IMR-90 (cell line): ENCODE measurements around the gene SRPK2. TPM values are rescaled to one million over a fixed set of nuclear protein-coding genes. Genes with fewer than 3 reads are reported as not detected.

ENCODE experiments used
- ATAC-seq: fragments of 200-7000 bp; cut with Tn5 transposase; 2 replicates; pipeline ENCODE4 v1.9.1; 2020; ENCODE audit warnings: low read depth, mild to moderate bottlenecking, moderate library complexity
- BruUV-seq: library from RNA; stranded (reverse); fragments of 400-500 nt; replicated peaks from 2 replicates; lab custom pipeline; 2021; lab: Mats Ljungman, UMichigan
- CTCF ChIA-PET: fragments of 300-600 bp; formaldehyde crosslinking; extraction: SDS; loops from one replicate; lab custom pipeline; 2021; ENCODE audit warnings: antibody characterized with exemption; lab: Yijun Ruan, JAX
- POLR2A ChIA-PET: fragments of 300-600 bp; sonication (Branson Sonifier 250); formaldehyde crosslinking; loops from one replicate; lab custom pipeline; 2022; ENCODE audit warnings: antibody characterized with exemption; ENCODE audit not compliant: unreplicated experiment; lab: Charles Lee
- DNase-seq: peaks from one replicate; pipeline ENCODE4 v3.0.0; 2013
- H2AFZ ChIP-seq: replicated peaks from 2 replicates; pipeline ENCODE3; 2013; ENCODE audit warnings: low read length, mild to moderate bottlenecking; ENCODE audit not compliant: poor library complexity
- H2AK5ac ChIP-seq: 2 replicates; pipeline ENCODE4 v1.6.1; 2013; ENCODE audit warnings: low read depth, low read length, inconsistent platforms
- H2AK9ac ChIP-seq: replicated peaks from 2 replicates; pipeline ENCODE3; 2013; ENCODE audit warnings: mild to moderate bottlenecking, low read depth, low read length, moderate library complexity; ENCODE audit not compliant: poor library complexity
- H2BK120ac ChIP-seq: 2 replicates; pipeline ENCODE4 v1.6.1; 2013; ENCODE audit warnings: low read depth, low read length, inconsistent platforms
- H2BK15ac ChIP-seq: 3 replicates; pipeline ENCODE4 v1.6.1; 2013; ENCODE audit warnings: low read depth, low read length, inconsistent platforms
- H2BK20ac ChIP-seq: 2 replicates; pipeline ENCODE4 v1.6.1; 2013; ENCODE audit warnings: low read depth, mild to moderate bottlenecking, inconsistent platforms, low read length, moderate library complexity
- H2BK5ac ChIP-seq: 2 replicates; pipeline ENCODE4 v1.6.1; 2013; ENCODE audit warnings: mild to moderate bottlenecking, low read depth, low read length, inconsistent platforms; ENCODE audit not compliant: poor library complexity, severe bottlenecking
- H3K14ac ChIP-seq: replicated peaks from 2 replicates; pipeline ENCODE4 v1.6.1; 2013; ENCODE audit warnings: low read depth, low read length, inconsistent platforms
- H3K18ac ChIP-seq: 2 replicates; pipeline ENCODE4 v1.6.1; 2013; ENCODE audit warnings: low read depth, low read length, control low read depth
- H3K23ac ChIP-seq: 2 replicates; pipeline ENCODE4 v1.6.1; 2013; ENCODE audit warnings: low read depth, low read length, inconsistent platforms
- H3K27ac ChIP-seq: 2 replicates; pipeline ENCODE4 v1.5.1; 2013; ENCODE audit warnings: mild to moderate bottlenecking, control low read depth, low read length; ENCODE audit not compliant: insufficient read depth
- H3K27me3 ChIP-seq: 2 replicates; pipeline ENCODE4 v1.6.1; 2013; ENCODE audit warnings: low read length; ENCODE audit not compliant: control insufficient read depth, insufficient read depth
- H3K36me3 ChIP-seq: 2 replicates; pipeline ENCODE4 v1.6.1; 2013; ENCODE audit warnings: low read length, mixed read lengths; ENCODE audit not compliant: control insufficient read depth, insufficient read depth
- H3K4ac ChIP-seq: 2 replicates; pipeline ENCODE4 v1.6.1; 2013; ENCODE audit warnings: low read depth, low read length, inconsistent platforms
- H3K4me1 ChIP-seq: 2 replicates; pipeline ENCODE4 v1.6.1; 2013; ENCODE audit warnings: low read length, mixed read lengths; ENCODE audit not compliant: control insufficient read depth, insufficient read depth
- H3K4me2 ChIP-seq: 2 replicates; pipeline ENCODE4 v1.6.1; 2013; ENCODE audit warnings: low read depth, mild to moderate bottlenecking, control low read depth, low read length, moderate library complexity
- H3K4me3 ChIP-seq: 2 replicates; pipeline ENCODE4 v1.5.1; 2013; ENCODE audit warnings: low read depth, mild to moderate bottlenecking, control low read depth, low read length, moderate library complexity; ENCODE audit not compliant: insufficient read depth
- H3K56ac ChIP-seq: 2 replicates; pipeline ENCODE4 v1.6.1; 2013; ENCODE audit warnings: low read length, inconsistent platforms; ENCODE audit not compliant: insufficient read depth; ENCODE audit errors: extremely low read depth
- H3K79me1 ChIP-seq, 2 experiments: 2 replicates each; pipeline ENCODE4 v1.6.1; 2013; ENCODE audit warnings: low read length in 2 of 2, inconsistent platforms in 1 of 2, low read depth in 1 of 2
- H3K9ac ChIP-seq: 2 replicates; pipeline ENCODE4 v1.6.1; 2013; ENCODE audit warnings: low read depth, low read length, control low read depth
- H3K9me1 ChIP-seq: 2 replicates; pipeline ENCODE4 v1.6.1; 2013; ENCODE audit warnings: low read length, inconsistent platforms; ENCODE audit not compliant: insufficient read depth
- H3K9me3 ChIP-seq: 2 replicates; pipeline ENCODE4 v1.6.1; 2013; ENCODE audit warnings: low read length; ENCODE audit not compliant: control insufficient read depth, insufficient read depth
- H4K20me1 ChIP-seq: 2 replicates; pipeline ENCODE4 v1.6.1; 2013; ENCODE audit warnings: low read length, inconsistent platforms; ENCODE audit not compliant: insufficient read depth
- H4K5ac ChIP-seq: 2 replicates; pipeline ENCODE4 v1.6.1; 2013; ENCODE audit warnings: mild to moderate bottlenecking, low read depth, low read length, control low read depth
- H4K8ac ChIP-seq, 2 experiments: 2 replicates each; pipeline ENCODE4 v1.6.1; 2013; ENCODE audit warnings: low read depth in 2 of 2, low read length in 2 of 2, control low read depth in 1 of 2, inconsistent platforms in 1 of 2
- H4K91ac ChIP-seq: 2 replicates; pipeline ENCODE4 v1.6.1; 2013; ENCODE audit warnings: low read depth, low read length, inconsistent platforms; ENCODE audit not compliant: insufficient read depth
- CEBPB ChIP-seq: IDR thresholded peaks from 2 replicates; pipeline ENCODE4 v1.6.1; 2012; ENCODE audit warnings: low read depth, low read length, improper control_type of control experiment
- MAZ ChIP-seq: IDR thresholded peaks from 2 replicates; pipeline ENCODE4 v1.6.1; 2012; ENCODE audit warnings: low read depth, mild to moderate bottlenecking, low read length, improper control_type of control experiment, moderate library complexity, borderline replicate concordance
- MXI1 ChIP-seq: IDR thresholded peaks from 2 replicates; pipeline ENCODE4 v1.6.1; 2012; ENCODE audit warnings: low read depth, mild to moderate bottlenecking, low read length, moderate library complexity, borderline replicate concordance
- RAD21 ChIP-seq: IDR thresholded peaks from 2 replicates; pipeline ENCODE4 v1.6.1; 2012; ENCODE audit warnings: low read length, improper control_type of control experiment
- WGBS, 2 experiments: methylation state at CpG; one replicate each; pipeline versions ENCODE4 v1.1.5 to v1.1.7; 2013; ENCODE audit warnings: missing lambda C conversion rate in 2 of 2; ENCODE audit not compliant: insufficient read length in 1 of 2; ENCODE audit errors: extremely low coverage in 2 of 2; 5-methylcytosine and 5-hydroxymethylcytosine counted together
- dilution Hi-C: fragments of 300-500 bp; cut with HindIII; formaldehyde crosslinking; loops from one replicate; pipeline ENCODE4 v1.14.3; 2018; ENCODE audit warnings: low sequenced_read_pairs; ENCODE audit not compliant: unreplicated experiment
- in situ Hi-C: fragments of 300-500 bp; cut with MboI; formaldehyde crosslinking; loops from 3 replicates; pipeline ENCODE4 v1.14.3; 2019; ENCODE audit warnings: low sequenced_read_pairs, inconsistent platforms, mixed read lengths
- intact Hi-C: fragments of 100-400 bp; cut with micrococcal nuclease; formaldehyde crosslinking; loops from 2 replicates; pipeline ENCODE4 v1.10.0; 2022
- polyA plus RNA-seq, 3 experiments: library from polyadenylated mRNA; depleted of rRNA; stranded (reverse); fragments of >200 nt; gene quantifications; 2 replicates each; pipeline ENCODE4 v1.2.3, GENCODE V29; 2012; ENCODE audit warnings: low replicate concordance in 1 of 3
- total RNA-seq: library from RNA; depleted of rRNA; stranded (reverse); fragments of >200 nt; gene quantifications from 2 replicates; pipeline ENCODE4 v1.2.3, GENCODE V29; 2012

Gene SRPK2
- total and polyA plus RNA-seq, 2 of the 4 experiments (the other 2 are of a cell fraction), result 13.2 to 33.0 TPM

GRCh38 chr7:105346593-105347322 lies 42.0 kb downstream of the SRPK2 start (continued):
- no peak for TF ChIP-seq MAZ

- H4K8ac ChIP-seq, result no peak overlapping the region
- H3K9me3 ChIP-seq, result no peaks in the 10 kb centered on the region
- ChIA-PET POLR2A (interaction anchor here (0.6 kb wide), 2 partner anchors 107 to 361 kb away, joined by 4 to 11 read pairs; no protein-coding TSS in a partner anchor), CTCF (interaction anchor here (0.7 kb wide), 1 partner anchor 624 kb away, joined by 9 read pairs; no protein-coding TSS in a partner anchor)
- no peak overlapping the region for H3K18ac ChIP-seq
- 0 out of 2 replicates have a peak overlapping the region, but pooled peaks have one; percentile 12 for H3K14ac ChIP-seq
- H3K9ac ChIP-seq, result no peak overlapping the region
- dilution Hi-C loops (no loop called here), intact Hi-C loops (no loop called here), in situ Hi-C loops (loop anchor here (25.0 kb wide), 1 partner anchor 209 kb away; no protein-coding TSS in a partner anchor)
- ATAC-seq (no peak), DNase-seq (no peak)
- no peak overlapping the region for H2BK5ac ChIP-seq
- H3K27ac ChIP-seq, result no peak overlapping the region
- H2AK9ac ChIP-seq, result no peak overlapping the region
- H3K9me1 ChIP-seq, result peaks cover 14% of the 10 kb centered on the region
- H3K4me2 ChIP-seq, result no peak overlapping the region
- H2AK5ac ChIP-seq, result no peak overlapping the region
- 0 out of 2 replicates have a peak, but pooled peaks have one; percentile 22 for TF ChIP-seq CEBPB
- TF ChIP-seq RAD21, result no peak
- TF ChIP-seq MXI1, result no peak
- H2BK120ac ChIP-seq, result no peak overlapping the region
- no peak overlapping the region for H3K4me3 ChIP-seq
- H4K91ac ChIP-seq, result no peak overlapping the region
- H3K36me3 ChIP-seq, result no peaks in the 10 kb centered on the region
- peaks cover 63% of the 10 kb centered on the region for H4K20me1 ChIP-seq
- no TSS peak for BruUV-seq
- no peak overlapping the region for H3K56ac ChIP-seq
- no peak overlapping the region for H2BK15ac ChIP-seq
- H3K27me3 ChIP-seq, result no peaks in the 10 kb centered on the region
- H3K4me1 ChIP-seq, result 0 out of 2 replicates have a peak, but pooled peaks cover 2% of the 10 kb centered on the region
- H3K79me1 ChIP-seq, result peaks cover 43 to 78% of the 10 kb centered on the region in 2 experiments
- H3K4ac ChIP-seq, result no peak overlapping the region
- no peak overlapping the region for H2BK20ac ChIP-seq
- H4K5ac ChIP-seq, result no peak overlapping the region
- no peak overlapping the region for H2AFZ ChIP-seq
- no peak overlapping the region for H3K23ac ChIP-seq
- no CpG with 5 or more reads among the region's 2 CpGs for WGBS, 2 experiments
Observed at GRCh38 chr7:105346138-105346537, 42.6 kb downstream of the SRPK2 start.
